CD4-positive, alpha-beta T cell treated with Interleukin-2 at 100 ng/mL for 4 hours (primary cell): ENCODE data around the gene VAV3.
A peak's percentile ranks its signal among the peaks of the same experiment; 100 is the strongest.

Experiments used
- DNase-seq: peaks from one replicate; pipeline ENCODE4 v3.0.0-alpha.2; 2020; ENCODE audit warnings: low spot score

VAV3 gene

DNA sequence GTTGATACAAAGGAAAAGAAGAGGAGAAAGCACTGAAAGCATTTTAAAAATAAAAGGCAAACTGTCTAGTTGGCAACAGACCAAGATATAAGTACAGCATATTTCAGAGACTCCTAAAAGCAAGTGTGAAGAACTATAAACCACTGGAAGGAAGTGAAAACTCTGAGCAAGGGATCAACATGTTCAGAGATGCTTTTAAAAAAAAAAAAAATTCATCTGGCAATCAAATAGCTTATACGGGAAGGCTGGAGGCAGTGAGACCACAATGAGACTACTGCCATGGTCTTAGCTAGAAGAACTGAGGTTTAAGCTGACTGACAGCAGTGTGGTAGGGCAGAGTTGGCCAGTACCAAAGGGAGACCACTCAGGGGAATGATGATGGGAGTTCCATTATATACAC lies 124.3 kb downstream of the VAV3 start:
- no peak for DNase-seq

DNA sequence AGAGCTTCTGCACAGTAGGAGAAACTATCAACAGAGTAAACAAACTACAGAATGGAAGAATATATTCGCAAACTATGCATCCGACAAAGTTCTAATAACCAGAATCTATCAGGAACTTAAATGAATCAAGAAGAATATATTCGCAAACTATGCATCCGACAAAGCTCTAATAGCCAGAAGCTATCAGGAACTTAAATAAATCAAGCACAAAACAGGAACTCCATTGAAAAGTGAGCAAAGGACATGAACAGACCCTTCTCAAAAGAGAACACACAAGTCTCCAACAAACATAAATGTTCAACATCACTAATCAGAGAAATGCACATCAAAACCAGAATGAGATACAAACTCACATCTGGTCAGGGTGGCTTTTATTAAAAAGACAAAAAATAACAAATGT lies 126.9 kb downstream of the VAV3 start:
- DNase-seq: no peak

DNA sequence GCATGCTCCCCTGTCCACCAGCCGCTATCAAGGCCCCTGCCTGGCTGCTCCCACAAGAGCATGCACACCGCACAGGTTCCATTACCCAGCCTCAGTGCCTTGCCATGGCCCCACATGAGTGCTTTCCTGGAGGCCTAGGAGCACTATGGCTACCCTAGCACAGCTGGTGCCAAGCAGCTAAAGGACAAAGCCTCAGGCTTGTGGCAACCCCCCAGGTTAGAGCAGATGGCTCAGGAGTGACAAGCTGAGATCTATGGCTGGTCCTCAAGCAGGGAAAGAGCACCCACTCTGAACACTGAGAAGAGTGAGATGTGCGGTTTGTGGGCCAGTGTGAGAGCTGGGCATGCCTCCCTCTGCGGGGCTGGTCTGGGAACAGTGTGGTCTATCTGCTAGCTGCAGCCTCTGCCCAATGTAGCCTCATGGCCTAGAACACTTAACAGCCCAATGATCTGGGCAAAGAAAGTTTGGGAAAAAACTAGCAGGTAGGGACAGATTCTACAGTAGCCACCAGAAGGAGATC lies 129.8 kb downstream of the VAV3 start:
- no peak for DNase-seq

DNA sequence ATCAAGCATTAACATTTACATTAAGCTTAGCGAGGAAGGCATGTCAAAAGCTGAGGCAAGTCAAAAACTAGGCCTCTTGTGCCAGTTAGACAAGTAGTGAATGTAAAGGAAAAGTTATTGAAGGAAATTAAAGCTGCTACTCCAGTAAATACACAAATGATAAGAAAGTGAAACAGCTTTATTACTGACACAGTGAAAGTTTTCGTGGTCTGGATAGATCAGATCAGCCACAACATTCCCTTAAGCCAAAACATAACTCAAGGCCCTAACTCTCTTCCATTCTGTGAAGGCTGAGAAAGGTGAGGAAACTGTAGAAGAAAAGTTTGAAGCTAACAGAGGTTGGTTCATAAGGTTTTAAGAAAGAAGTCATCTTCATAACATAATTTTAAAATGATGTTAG lies 131.9 kb downstream of the VAV3 start:
- DNase-seq: no peak

DNA sequence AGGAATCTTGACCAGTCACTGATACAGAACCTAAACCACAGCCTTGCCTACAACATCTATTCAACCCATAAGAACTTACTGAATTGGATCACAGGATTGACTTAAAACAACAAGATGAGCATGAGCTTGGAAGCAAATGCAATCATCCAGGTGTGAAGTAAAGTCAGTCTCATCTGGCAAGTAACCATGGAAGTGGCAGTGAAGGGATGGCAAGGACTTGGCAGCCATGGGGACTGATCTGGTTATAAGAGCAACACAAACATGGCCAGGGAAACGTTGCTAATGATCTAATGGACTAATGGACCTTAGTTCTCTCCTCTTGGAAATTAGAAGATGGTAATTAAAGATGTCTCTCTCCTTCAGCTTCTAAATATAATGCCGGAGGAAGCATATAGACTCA lies 133.1 kb downstream of the VAV3 start:
- DNase-seq: no peak

DNA sequence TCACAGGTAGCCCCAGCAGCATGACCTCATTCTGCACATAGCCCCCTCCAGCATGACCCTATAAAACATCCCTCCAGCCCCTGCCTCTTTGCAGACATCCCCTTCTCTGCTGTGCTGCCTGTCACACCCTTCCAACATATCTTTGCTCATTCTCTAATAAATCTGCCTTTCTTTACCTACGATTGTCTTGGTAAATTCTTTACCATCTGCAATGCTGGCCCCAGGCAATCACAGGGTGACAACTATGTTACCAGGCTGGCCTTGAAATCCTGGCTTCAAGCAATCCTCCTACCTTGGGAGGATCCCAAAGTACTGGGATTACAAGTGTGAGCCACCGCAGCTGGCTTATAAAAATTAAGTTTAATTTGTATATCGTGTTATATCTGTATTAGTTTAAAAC lies 134.5 kb downstream of the VAV3 start:
- DNase-seq: no peak

DNA sequence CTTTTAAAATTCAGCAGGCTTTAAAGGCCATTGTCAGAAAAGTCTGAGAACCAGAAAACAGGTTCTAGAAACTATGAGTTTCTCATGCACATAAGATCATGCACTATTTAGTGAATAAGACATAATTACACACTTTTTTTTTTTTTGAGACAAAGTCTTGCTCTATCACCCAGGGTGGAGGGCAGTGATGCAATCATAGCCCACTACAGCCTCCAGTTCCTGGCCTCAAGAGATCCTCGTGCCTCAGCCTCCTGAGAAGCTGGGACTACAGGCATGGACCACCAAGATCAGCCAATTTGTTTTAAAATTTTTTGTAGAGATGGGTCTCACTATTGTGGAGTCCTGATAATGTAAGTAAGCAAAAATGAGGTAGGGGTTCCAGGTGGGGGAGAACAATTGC lies 134.9 kb downstream of the VAV3 start:
- DNase-seq: no peak

DNA sequence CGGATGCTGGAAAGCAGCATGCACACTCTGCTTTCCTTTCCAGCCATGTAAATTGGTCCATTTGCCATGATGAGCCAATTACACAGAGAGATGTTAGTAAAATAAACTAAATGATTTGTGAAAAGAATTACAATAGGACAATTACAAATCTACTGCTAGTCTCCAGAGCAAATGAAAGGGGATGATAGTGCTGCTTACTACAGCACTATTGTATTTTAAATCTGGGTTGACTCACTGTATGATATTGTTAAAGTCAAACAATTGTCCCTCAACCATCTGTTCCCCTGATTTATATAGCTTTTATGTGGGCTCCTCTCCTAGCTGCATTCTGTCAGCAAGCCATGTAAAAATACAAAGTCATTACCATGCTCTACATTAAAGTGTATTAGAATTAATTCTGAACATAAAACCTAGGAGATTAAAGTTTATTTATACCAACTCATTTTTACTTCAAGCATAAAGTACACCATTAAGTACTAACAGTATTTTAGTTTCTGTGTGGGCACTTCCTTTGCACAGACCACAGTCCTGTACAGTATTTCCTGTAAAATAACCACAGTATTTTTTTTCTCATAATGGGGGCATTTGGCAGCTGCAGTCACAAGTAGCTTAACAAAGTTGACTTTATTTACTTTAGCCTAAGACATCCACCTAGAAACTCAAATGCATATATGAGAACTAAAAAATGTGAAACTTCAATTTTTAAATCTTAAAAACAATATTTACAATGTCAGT lies 135.8 kb downstream of the VAV3 start:
- peak; percentile 42 for DNase-seq

DNA sequence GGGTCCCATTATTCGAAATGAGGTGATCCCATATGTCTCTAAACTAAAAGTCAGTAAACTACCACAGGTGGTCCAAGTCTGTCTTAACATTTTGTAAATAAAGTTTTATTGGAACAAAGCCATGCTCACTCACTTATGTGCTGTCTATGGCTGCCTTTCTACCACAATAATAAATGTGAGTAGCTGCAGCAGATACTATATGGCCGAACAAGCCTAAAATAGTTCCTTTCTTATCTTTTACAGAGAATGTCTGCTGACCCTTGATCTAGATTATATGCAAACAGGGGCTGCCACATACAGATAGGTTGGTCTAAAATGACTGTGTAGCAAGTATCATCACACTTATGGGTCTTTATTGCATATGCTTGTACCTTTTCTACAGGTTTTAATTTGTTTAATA lies 140.0 kb downstream of the VAV3 start:
- DNase-seq: no peak

DNA sequence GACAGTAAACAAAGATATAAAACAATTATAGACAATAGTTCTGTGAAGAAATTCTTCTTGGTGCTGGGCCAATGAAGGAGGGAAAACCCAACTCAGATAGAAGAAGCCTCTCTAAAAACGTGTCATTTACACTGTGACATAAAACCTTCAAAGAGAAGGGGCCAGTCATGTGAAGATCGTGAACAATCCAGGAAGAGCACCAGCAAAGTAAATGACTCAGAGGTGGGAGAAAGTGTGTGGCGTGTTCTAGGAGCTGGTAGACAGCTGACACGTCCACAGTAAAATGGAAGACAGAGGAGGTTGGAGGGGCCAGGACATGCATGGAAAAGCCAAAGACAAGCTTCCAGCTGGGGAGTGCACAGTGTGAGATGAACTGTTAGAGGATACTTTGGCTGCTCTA lies 143.6 kb downstream of the VAV3 start:
- peak; percentile 40 for DNase-seq

DNA sequence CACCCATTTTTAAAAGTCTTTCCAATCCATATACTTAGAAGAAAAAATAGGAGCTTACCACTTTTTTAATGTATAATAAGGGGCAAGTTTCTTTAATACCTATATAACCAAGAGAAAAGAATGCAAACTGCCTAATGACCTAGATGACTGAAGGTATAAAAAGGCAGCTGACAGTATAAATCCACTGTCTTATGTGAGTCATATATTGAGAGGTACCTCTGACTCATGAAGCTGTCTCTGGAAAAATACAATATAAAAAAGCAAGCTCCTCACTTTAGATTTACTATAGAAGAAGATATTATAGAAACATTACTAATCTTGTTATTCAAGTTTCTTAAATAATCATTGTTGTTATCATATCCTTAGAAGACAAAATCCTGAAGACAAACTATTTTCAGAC lies 144.2 kb downstream of the VAV3 start:
- DNase-seq: no peak

DNA sequence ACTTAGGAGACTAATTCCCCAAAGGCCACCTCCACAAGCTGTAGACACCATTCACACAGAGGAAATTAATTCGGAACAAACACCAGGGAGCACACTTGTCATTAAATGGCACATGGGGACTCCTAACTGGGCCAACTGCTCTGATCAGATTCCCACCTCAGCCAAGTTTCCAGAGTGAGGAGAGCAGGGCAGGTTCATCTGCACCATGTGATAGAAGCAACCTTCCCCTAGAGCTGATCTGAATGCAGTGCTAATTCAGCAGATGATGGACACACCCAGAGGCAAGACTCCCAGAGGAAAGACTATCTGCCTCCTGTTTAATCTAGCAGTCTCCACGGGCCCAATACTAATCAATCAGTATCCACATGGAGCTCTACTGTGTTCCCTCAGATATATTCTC lies 147.0 kb downstream of the VAV3 start:
- no peak for DNase-seq

DNA sequence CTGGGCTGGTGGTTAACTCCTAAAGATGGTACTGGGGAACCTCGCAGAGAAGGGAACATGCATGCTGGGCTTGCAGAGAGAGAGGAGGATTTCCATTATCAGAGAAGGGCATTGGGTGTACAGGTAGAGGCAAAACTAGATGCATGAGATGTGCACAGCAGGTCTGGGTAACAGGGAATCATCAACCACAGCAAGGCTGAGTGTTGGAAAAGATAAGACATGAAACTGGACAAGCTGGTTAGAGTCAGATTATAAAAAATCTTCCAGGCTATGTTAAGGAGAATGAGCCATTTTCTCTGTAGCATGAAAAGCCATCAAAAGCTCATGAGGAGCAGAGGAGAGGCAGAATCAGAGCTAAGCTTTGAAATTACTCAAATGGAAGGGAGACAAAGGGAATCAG lies 147.8 kb downstream of the VAV3 start:
- DNase-seq: no peak

DNA sequence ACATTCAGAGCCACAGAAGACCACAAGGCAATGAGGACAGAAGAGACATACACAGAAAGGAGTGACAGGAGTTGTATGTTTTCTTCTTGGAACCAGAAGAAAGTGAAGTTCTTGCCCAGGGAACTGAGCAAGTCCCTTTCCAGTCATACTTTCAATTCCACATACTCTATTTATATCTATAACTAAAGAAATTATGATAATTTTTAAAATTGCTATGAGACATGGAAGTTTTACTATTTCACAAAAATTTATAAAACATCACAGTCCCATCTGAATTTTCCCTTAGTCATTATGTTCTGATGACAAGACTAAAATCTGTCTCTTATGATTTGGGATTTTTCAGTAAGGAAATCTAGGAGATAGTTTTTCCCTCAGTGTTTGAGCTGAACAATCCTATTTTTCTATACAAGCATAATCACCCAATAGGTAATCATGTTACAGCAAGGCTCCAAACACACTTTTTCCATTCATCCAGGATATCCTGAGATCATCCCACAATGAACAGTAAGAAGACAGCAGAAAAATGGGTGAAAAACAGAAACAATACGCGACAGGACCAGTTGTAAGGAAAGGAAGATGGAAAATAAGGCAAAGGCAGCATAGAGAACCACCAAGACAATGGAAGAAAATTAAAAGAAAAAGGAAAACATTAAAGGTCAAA lies 154.6 kb downstream of the VAV3 start:
- no peak for DNase-seq

DNA sequence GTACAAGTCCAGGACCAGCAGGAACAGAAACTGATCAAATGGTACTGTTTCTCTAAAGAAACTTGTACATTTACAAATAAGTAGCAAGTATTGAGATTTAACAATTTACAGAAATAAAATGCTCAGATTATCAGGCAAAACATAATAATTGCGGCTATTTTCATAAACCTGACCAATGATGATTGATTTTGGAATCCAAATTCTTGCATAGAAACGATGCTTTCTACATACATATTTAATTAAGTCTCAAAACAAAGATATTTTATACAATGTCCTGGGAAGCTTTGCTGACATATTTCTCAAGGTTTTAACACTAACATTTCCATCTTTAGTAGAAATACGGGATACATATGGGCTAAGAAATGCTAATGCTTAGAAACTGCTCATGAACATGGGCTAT lies 157.1 kb downstream of the VAV3 start:
- no peak for DNase-seq

DNA sequence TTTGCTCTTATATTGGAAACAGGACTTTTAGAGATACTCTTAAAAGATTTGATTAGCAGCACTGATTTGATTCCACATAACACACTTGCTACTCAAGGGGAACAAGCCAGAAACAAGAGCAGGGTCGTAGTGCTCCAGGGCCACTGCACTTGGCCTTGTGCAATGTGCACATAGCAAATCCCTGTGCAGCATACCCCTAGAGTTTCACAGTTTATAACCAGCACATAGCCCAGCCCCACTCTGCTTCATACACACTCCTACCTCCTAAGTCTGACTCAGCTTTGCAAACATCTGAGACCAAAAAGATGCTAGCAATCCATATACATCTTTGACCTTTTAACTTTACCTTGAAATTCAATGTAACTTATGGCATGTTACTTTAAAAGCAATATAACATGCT lies 157.6 kb downstream of the VAV3 start:
- no peak for DNase-seq

DNA sequence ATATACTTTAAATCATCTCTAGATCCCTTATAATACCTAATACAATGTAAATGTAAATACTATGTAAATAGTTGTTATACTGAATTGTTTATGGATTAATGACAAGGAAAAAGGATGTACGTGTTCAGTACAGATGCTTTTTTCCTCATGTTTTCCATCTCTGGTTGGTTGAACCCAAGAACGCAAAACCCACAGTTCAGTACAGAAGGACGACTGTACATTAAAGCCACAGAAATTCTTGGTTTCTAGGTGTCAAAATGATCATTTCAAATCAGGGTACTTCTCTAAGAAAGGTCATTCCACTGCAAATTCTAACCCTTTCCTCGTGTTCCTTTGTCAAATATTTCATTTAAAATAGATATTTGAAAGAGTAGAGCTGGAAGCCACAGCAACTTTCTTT lies 158.1 kb downstream of the VAV3 start:
- no peak for DNase-seq

DNA sequence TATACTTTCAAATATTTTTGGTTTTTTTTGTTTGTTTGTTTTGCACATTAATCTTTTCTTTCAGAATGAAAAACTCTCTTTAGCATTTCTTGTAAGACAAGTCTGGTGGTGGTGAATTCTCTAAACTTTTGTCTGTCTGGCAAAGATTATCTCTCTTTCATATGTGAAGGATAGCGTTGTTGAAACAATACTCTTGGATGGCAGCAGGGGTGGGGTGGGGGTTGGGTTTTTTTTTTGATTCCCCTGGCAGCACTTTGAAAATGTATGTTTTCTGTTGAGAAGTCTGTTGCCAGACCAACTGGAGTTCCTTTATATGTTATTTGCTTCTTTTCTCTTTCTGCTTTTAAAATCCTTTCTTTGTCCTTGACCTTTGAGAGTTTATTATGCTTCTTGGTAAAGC lies 160.2 kb downstream of the VAV3 start:
- no peak for DNase-seq

DNA sequence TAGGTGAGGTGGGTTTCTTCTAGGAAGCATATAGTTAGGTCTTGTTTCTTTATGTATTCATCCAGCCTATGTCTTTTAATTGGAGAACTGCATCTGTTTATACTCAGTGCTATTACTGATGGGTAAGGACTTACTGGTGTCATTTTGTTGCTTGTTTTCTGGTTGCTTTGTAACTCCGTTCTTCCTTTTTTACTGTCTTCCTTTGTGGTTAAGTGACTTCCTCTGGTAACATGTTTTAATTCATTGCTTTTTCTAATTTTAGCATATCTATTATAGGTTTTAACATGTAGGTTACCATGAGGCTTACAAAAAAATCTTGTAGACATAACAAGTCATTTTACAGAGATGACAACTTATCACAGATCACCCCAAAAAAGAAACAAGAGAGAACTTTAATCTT lies 160.8 kb downstream of the VAV3 start:
- DNase-seq: peak; percentile 28

DNA sequence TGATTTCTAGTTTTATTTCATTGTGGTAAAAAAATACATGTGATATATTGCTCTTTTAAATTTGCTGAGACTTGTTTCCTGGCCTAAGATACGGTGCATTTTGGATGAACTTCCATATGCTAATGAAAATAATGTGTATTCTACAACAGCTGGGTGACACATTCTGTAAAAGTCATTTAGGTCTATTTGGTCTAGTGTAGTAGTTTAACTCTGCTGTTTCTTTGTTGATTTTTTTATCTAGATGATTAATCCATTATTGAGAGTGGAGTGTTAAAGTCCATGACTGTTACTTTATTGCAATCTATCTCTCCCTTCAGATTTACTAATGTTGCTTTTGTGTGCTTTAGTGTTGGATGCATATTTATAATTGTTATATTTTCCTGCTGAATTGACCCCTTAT lies 161.4 kb downstream of the VAV3 start:
- no peak for DNase-seq

DNA sequence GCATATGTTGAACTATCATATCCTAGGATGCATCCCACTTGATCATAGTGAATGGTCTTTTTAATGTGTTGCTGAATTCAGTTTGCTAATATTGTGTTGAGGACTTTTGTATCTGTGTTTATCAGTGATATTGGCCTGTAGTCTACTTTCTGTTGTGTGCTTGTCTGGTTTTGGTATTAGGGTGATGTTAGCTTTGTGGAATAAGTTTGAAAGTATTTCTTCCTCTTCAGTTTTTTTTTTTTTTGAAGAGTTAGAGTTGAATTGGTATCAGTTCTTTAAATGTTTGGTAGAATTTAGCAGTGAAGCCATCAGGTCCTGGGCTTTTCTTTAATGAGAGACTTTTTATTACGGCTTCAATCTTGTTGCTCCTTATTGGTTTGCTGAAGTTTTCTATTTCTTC lies 162.3 kb downstream of the VAV3 start:
- DNase-seq: no peak

DNA sequence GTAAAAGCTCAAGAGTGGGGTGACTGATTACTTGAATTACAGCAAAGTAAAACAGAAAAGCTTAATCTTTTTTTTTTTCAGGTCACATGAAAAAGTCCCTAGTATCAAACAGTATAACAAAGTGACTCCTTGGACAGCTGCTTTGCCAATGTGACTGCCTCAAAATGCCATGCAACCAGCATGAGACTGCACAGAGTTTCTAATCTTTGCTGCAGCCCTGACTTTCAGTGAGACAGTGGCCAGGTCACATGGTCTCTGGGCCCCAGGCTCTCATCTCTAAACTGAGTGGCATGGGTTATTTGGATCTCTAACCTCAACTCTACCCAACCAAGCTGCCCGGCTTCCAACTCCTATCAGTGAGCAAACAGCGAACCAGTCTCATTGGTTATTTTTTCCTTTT lies 169.0 kb downstream of the VAV3 start:
- no peak for DNase-seq

DNA sequence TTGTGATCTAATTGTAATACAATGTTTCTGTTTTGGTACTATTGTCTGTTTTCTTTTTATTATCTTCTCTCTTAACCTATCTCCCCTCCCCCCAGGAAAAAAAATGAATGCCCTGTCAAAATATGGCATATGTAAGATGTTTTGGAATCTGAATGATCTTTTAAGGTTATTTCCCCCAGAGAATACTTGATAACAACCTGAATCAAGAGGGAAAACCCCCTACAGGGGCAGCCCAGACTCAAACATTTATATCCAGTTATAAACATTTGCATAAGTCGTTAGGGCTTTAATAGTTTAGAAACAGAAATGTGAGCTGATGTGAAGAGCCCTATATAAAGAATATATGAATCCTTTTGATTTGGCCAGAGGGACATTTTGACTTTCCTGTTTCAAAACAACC lies 169.5 kb downstream of the VAV3 start:
- no peak for DNase-seq

DNA sequence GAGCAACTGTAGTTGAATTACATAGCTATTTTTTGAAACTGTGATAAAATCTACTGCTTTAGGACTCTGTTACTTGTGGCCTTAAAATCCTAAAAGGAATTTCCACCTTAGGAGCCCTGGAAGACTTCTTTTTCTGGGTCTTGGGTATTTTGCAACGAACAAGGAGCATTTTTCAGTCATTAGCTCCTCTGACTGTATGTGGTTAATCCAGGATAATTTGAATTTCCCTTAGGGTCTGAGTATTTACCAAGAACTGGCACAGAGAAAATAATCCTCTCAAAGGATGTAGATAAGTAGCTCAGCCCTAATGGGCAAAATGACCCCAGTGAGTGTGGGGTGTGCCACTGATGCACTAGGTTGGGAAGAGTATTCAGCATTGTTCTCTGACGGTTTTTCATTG lies 170.4 kb downstream of the VAV3 start:
- no peak for DNase-seq
